Tibial artery (tissue), 4 donors: Measurements from ENCODE around the gene STAT2.
"Not testable (repeated sequence)": the region's sequence is repeated elsewhere in the genome, so short reads cannot be mapped to it uniquely, and the experiment has no call there.

Experiments used
- DNase-seq, 2 donors: peaks; one replicate each; pipeline ENCODE4 v3.0.0-alpha.2; 2019
- H3K27ac ChIP-seq, 2 donors: fragments of 200-600 bp; sonication (generic) in 1 of 2; 1 replicate in 1 of 2; 2 replicates in 1 of 2; pipeline ENCODE4 v1.5.1; 2018 to 2019; ENCODE audit warnings: mild to moderate bottlenecking in 1 of 2
- H3K27me3 ChIP-seq, 2 donors: fragments of 200-600 bp; sonication (generic) in 1 of 2; one replicate each; pipeline versions ENCODE4 v1.5.1 to v1.6.0; 2016 to 2019
- H3K36me3 ChIP-seq, 3 donors: fragments of 200-600 bp; sonication (generic) in 2 of 3; one replicate each; pipeline ENCODE4 v1.5.1; 2016 to 2019; ENCODE audit warnings: mild to moderate bottlenecking in 2 of 3
- H3K4me1 ChIP-seq, 4 donors: fragments of 200-600 bp; sonication (generic) in 2 of 4; 1 replicate in 3 of 4; 2 replicates in 1 of 4; pipeline ENCODE4 v1.5.1; 2016 to 2019
- H3K4me3 ChIP-seq, 2 donors: fragments of 200-600 bp; sonication (generic) in 1 of 2; 1 replicate in 1 of 2; 2 replicates in 1 of 2; pipeline ENCODE4 v1.5.1; 2018 to 2019; ENCODE audit warnings: mild to moderate bottlenecking in 2 of 2
- H3K9me3 ChIP-seq, 3 donors: fragments of 200-600 bp; sonication (generic) in 1 of 3; one replicate each; pipeline ENCODE4 v1.5.1; 2016 to 2019
- CTCF ChIP-seq, 2 experiments: fragments of 200-600 bp in 1 of 2; fragments of 450-650 bp in 1 of 2; IDR thresholded peaks; one replicate each; pipeline ENCODE4 v1.5.1; 2017 to 2019; ENCODE audit warnings: antibody characterized with exemption in 2 of 2, mild to moderate bottlenecking in 1 of 2, moderate library complexity in 1 of 2
- intact Hi-C: fragments of 100-400 bp; cut with DNase I; formaldehyde crosslinking; loops from one replicate; pipeline ENCODE4 v1.15.0; 2023; ENCODE audit warnings: low total_unique reads

STAT2 gene

GRCh38 chr12:56350662-56351061 lies 9.2 kb downstream of the STAT2 start:
- no peak overlapping the region for H3K4me3 ChIP-seq
- peaks cover 88 to 98% (median 94%) of the 10 kb centered on the region in 3 donors for H3K36me3 ChIP-seq
- intact Hi-C loops = no loop called here
- no peaks in the 10 kb centered on the region for H3K4me1 ChIP-seq
- H3K27me3 ChIP-seq = no peaks in the 10 kb centered on the region
- DNase-seq = no peak
- H3K9me3 ChIP-seq = no peaks in the 10 kb centered on the region
- no peak overlapping the region for H3K27ac ChIP-seq
- TF ChIP-seq CTCF (IDR thresholded peaks at IDR 0.05) = no peak

GRCh38 chr12:56348776-56349175 lies 11.1 kb downstream of the STAT2 start:
- peaks cover 77 to 98% (median 88%) of the 10 kb centered on the region in 3 donors for H3K36me3 ChIP-seq
- H3K27me3 ChIP-seq = no peaks in the 10 kb centered on the region
- no peak for DNase-seq
- no peaks in the 10 kb centered on the region for H3K4me1 ChIP-seq
- intact Hi-C loops = no loop called here
- no peak overlapping the region for H3K4me3 ChIP-seq
- no peaks in the 10 kb centered on the region for H3K9me3 ChIP-seq
- TF ChIP-seq CTCF (IDR thresholded peaks at IDR 0.05) = no peak
- H3K27ac ChIP-seq = no peak overlapping the region

GRCh38 chr12:56347255-56347654 lies 12.7 kb downstream of the STAT2 start:
- H3K4me1 ChIP-seq, intact Hi-C loops, H3K27me3 ChIP-seq, DNase-seq, H3K4me3 ChIP-seq, H3K27ac ChIP-seq, H3K9me3 ChIP-seq: not testable (repeated sequence)
- H3K36me3 ChIP-seq = peaks cover 74 to 98% (median 86%) of the 10 kb centered on the region in 3 donors

- peaks cover 69 to 98% (median 83%) of the 10 kb centered on the region in 3 donors for H3K36me3 ChIP-seq
- no peak for TF ChIP-seq CTCF (IDR thresholded peaks at IDR 0.05)
- no peaks in the 10 kb centered on the region for H3K4me1 ChIP-seq
- intact Hi-C loops = no loop called here
- no peak for DNase-seq
- H3K27me3 ChIP-seq = no peaks in the 10 kb centered on the region
- H3K4me3 ChIP-seq = no peak overlapping the region
- no peak overlapping the region for H3K27ac ChIP-seq
- no peaks in the 10 kb centered on the region for H3K9me3 ChIP-seq
Observed at GRCh38 chr12:56346675-56347074, 13.2 kb downstream of the STAT2 start.

GRCh38 chr12:56342290-56342689 lies 17.6 kb downstream of the STAT2 start:
- H3K27me3 ChIP-seq, H3K9me3 ChIP-seq, H3K4me1 ChIP-seq, H3K27ac ChIP-seq, intact Hi-C loops, DNase-seq, H3K4me3 ChIP-seq: not testable (repeated sequence)
- peaks cover 28 to 58% (median 39%) of the 10 kb centered on the region in 3 donors for H3K36me3 ChIP-seq

- Histone ChIP-seq H3K27ac (no peak overlapping the region), H3K9me3 (no peaks in the 10 kb centered on the region), H3K4me3 (no peak overlapping the region), H3K27me3 (no peaks in the 10 kb centered on the region), H3K36me3 (peaks cover 22 to 51% (median 32%) of the 10 kb centered on the region in 3 donors), H3K4me1 (no peaks in the 10 kb centered on the region)
- intact Hi-C loops = no loop called here
- no peak for DNase-seq
- no peak for TF ChIP-seq CTCF (IDR thresholded peaks at IDR 0.05)
Observed at GRCh38 chr12:56341616-56342015, 18.3 kb downstream of the STAT2 start.

- intact Hi-C loops = no loop called here
- H3K27ac ChIP-seq = no peak overlapping the region
- no peaks in the 10 kb centered on the region for H3K9me3 ChIP-seq
- no peak overlapping the region for H3K4me3 ChIP-seq
- no peaks in the 10 kb centered on the region for H3K27me3 ChIP-seq
- H3K36me3 ChIP-seq = peaks cover 10 to 28% (median 16%) of the 10 kb centered on the region in 3 donors
- no peak for DNase-seq
- TF ChIP-seq CTCF (IDR thresholded peaks at IDR 0.05) = no peak
- peaks cover 0 to 7% (median 2%) of the 10 kb centered on the region in 4 donors for H3K4me1 ChIP-seq
Observed at GRCh38 chr12:56339158-56339422, 20.8 kb downstream of the STAT2 start.
